H9 (cell line): ENCODE measurements around the gene TMEM202. TPM values are rescaled to one million over a fixed set of nuclear protein-coding genes. Genes with fewer than 3 reads are reported as not detected.

Experiments used
- DNase-seq: peaks from one replicate; pipeline ENCODE4 v3.0.0-alpha.2; 2017
- H2AFZ ChIP-seq: one replicate; pipeline ENCODE4 v1.6.1; 2013; ENCODE audit warnings: mild to moderate bottlenecking, low read length, control low read depth, moderate library complexity
- H2AK5ac ChIP-seq: 2 replicates; pipeline ENCODE4 v1.6.1; 2013; ENCODE audit warnings: low read length, control low read depth, mixed read lengths; ENCODE audit not compliant: insufficient read length
- H2BK120ac ChIP-seq: one replicate; pipeline ENCODE4 v1.6.1; 2013; ENCODE audit warnings: low read depth, mild to moderate bottlenecking, low read length, control low read depth, inconsistent platforms; ENCODE audit not compliant: poor library complexity, severe bottlenecking
- H2BK12ac ChIP-seq: 2 replicates; pipeline ENCODE4 v1.6.1; 2013; ENCODE audit warnings: low read length, control low read depth, mixed read lengths, low read depth; ENCODE audit not compliant: insufficient read length
- H2BK15ac ChIP-seq: 2 replicates; pipeline ENCODE4 v1.6.1; 2013; ENCODE audit warnings: low read depth, low read length, control low read depth
- H2BK20ac ChIP-seq: one replicate; pipeline ENCODE4 v1.6.1; 2013; ENCODE audit warnings: low read depth, mild to moderate bottlenecking, low read length, control low read depth, inconsistent platforms; ENCODE audit not compliant: poor library complexity, severe bottlenecking
- H2BK5ac ChIP-seq: 2 replicates; pipeline ENCODE4 v1.6.1; 2013; ENCODE audit warnings: low read length, control low read depth, mixed read lengths; ENCODE audit not compliant: insufficient read length
- H3K14ac ChIP-seq: 2 replicates; pipeline ENCODE4 v1.6.1; 2013; ENCODE audit warnings: low read length, control low read depth; ENCODE audit not compliant: insufficient read depth
- H3K18ac ChIP-seq: 2 replicates; pipeline ENCODE4 v1.6.1; 2013; ENCODE audit warnings: low read depth, mild to moderate bottlenecking, mixed read lengths, low read length, control low read depth; ENCODE audit not compliant: insufficient read length
- H3K23ac ChIP-seq: 2 replicates; pipeline ENCODE4 v1.6.1; 2013; ENCODE audit warnings: low read length, control low read depth, mixed read lengths, low read depth; ENCODE audit not compliant: insufficient read length
- H3K23me2 ChIP-seq: 2 replicates; pipeline ENCODE4 v1.6.1; 2013; ENCODE audit warnings: low read depth, mild to moderate bottlenecking, mixed read lengths, low read length, control low read depth; ENCODE audit not compliant: insufficient read length, poor library complexity, severe bottlenecking
- H3K27ac ChIP-seq: 2 replicates; pipeline ENCODE4 v1.5.1; 2013; ENCODE audit warnings: low read length, control low read depth, mixed read lengths, low read depth; ENCODE audit not compliant: insufficient read length
- H3K27me3 ChIP-seq: 2 replicates; pipeline ENCODE4 v1.6.1; 2013; ENCODE audit warnings: low read length, control low read depth, inconsistent platforms; ENCODE audit not compliant: insufficient read depth
- H3K4ac ChIP-seq: 2 replicates; pipeline ENCODE4 v1.6.1; 2013; ENCODE audit warnings: low read depth, mild to moderate bottlenecking, control low read depth, inconsistent platforms, low read length, moderate library complexity
- H3K4me1 ChIP-seq: 2 replicates; pipeline ENCODE4 v1.6.1; 2013; ENCODE audit warnings: low read length, control low read depth, inconsistent platforms; ENCODE audit not compliant: insufficient read depth
- H3K4me2 ChIP-seq: 2 replicates; pipeline ENCODE4 v1.6.1; 2013; ENCODE audit warnings: low read length, control low read depth, mixed read lengths; ENCODE audit not compliant: insufficient read length, insufficient read depth
- H3K56ac ChIP-seq: 2 replicates; pipeline ENCODE4 v1.6.1; 2013; ENCODE audit warnings: low read depth, mild to moderate bottlenecking, mixed read lengths, low read length, control low read depth; ENCODE audit not compliant: insufficient read length
- H3K79me1 ChIP-seq: 2 replicates; pipeline ENCODE4 v1.6.1; 2013; ENCODE audit warnings: low read depth, mild to moderate bottlenecking, moderate library complexity, low read length, control low read depth, inconsistent platforms; ENCODE audit not compliant: insufficient read depth, poor library complexity, severe bottlenecking
- H3K79me2 ChIP-seq: 2 replicates; pipeline ENCODE4 v1.6.1; 2013; ENCODE audit warnings: low read length, control low read depth, inconsistent platforms; ENCODE audit not compliant: insufficient read depth
- H3K9ac ChIP-seq: 2 replicates; pipeline ENCODE4 v1.6.1; 2013; ENCODE audit warnings: low read length, control low read depth, mixed read lengths; ENCODE audit not compliant: insufficient read length; ENCODE audit errors: extremely low read depth
- H3K9me3 ChIP-seq: one replicate; pipeline ENCODE4 v1.6.1; 2013; ENCODE audit warnings: low read depth, low read length, inconsistent platforms; ENCODE audit not compliant: control insufficient read depth
- H3T11ph ChIP-seq: one replicate; pipeline ENCODE4 v1.6.1; 2013; ENCODE audit warnings: mild to moderate bottlenecking, low read length, control low read depth, inconsistent platforms
- H4K20me1 ChIP-seq: one replicate; pipeline ENCODE4 v1.6.1; 2013; ENCODE audit not compliant: control insufficient read depth, insufficient read length, insufficient read depth
- H4K5ac ChIP-seq: 2 replicates; pipeline ENCODE4 v1.6.1; 2013; ENCODE audit warnings: low read depth, mild to moderate bottlenecking, mixed read lengths, low read length, control low read depth; ENCODE audit not compliant: insufficient read length
- H4K8ac ChIP-seq: replicated peaks from 2 replicates; pipeline ENCODE4 v1.6.1; 2013; ENCODE audit warnings: low read length, control low read depth, mixed read lengths, low read depth; ENCODE audit not compliant: insufficient read length
- H4K91ac ChIP-seq: 2 replicates; pipeline ENCODE4 v1.6.1; 2013; ENCODE audit warnings: low read depth, mild to moderate bottlenecking, moderate library complexity, mixed read lengths, low read length, control low read depth; ENCODE audit not compliant: insufficient read length
- H3K27ac Mint-ChIP-seq, 3 experiments: 2 replicates in 2 of 3; 3 replicates in 1 of 3; pipeline ENCODE4 v1.8.0; 2020 to 2021; ENCODE audit warnings: mixed read lengths in 3 of 3, mild to moderate bottlenecking in 1 of 3, moderate library complexity in 1 of 3
- H3K27me3 Mint-ChIP-seq: 2 replicates; pipeline ENCODE4 v1.8.0; 2021; ENCODE audit warnings: low read depth, mild to moderate bottlenecking, moderate library complexity, mixed read lengths
- H3K36me3 Mint-ChIP-seq, 3 experiments: 2 replicates in 2 of 3; 3 replicates in 1 of 3; pipeline ENCODE4 v1.8.0; 2020 to 2021; ENCODE audit warnings: low read depth in 3 of 3, mixed read lengths in 3 of 3; ENCODE audit not compliant: insufficient read depth in 1 of 3
- H3K4me1 Mint-ChIP-seq, 2 experiments: 2 replicates each; pipeline ENCODE4 v1.8.0; 2020; ENCODE audit warnings: mixed read lengths in 2 of 2
- H3K4me3 Mint-ChIP-seq, 2 experiments: 2 replicates in 1 of 2; 3 replicates in 1 of 2; pipeline ENCODE4 v1.8.0; 2020 to 2021; ENCODE audit warnings: mild to moderate bottlenecking in 2 of 2, mixed read lengths in 2 of 2, moderate library complexity in 1 of 2
- H3K9me3 Mint-ChIP-seq, 2 experiments: 2 replicates in 1 of 2; 3 replicates in 1 of 2; pipeline ENCODE4 v1.8.0; 2020; ENCODE audit warnings: mild to moderate bottlenecking in 2 of 2, mixed read lengths in 2 of 2, moderate library complexity in 1 of 2
- CTCF ChIP-seq: fragments of 200-600 bp; sonication (generic); conservative IDR thresholded peaks from 3 replicates; pipeline ENCODE4 v1.8.0; 2021; ENCODE audit warnings: antibody characterized with exemption, mild to moderate bottlenecking
- total RNA-seq: library from RNA; stranded (reverse); gene quantifications from 2 replicates; pipeline ENCODE4 v1.2.1, GENCODE V29; 2021

Gene TMEM202
- total RNA-seq, 1 experiment from 2014 or later = not detected

GRCh38 chr15:72387741-72388140, 10.4 kb upstream of the TMEM202 start:
- Histone ChIP-seq H2AK5ac (no peak overlapping the region), H3K79me2 (no peaks in the 10 kb centered on the region), H3K4me1 (no peaks in the 10 kb centered on the region), H3K4ac (no peak overlapping the region), H3K9me3 (no peaks in the 10 kb centered on the region), H2AFZ (no peak overlapping the region), H3T11ph (no peak overlapping the region), H2BK20ac (no peak overlapping the region), H2BK5ac (no peak overlapping the region), H4K91ac (no peak overlapping the region), H3K79me1 (no peaks in the 10 kb centered on the region), H2BK12ac (no peak overlapping the region), H3K14ac (no peak overlapping the region), H3K27me3 (no peaks in the 10 kb centered on the region), H3K18ac (no peak overlapping the region), H3K27ac (no peak overlapping the region), H4K5ac (no peak overlapping the region), H2BK120ac (no peak overlapping the region), H3K23ac (no peak overlapping the region), H2BK15ac (no peak overlapping the region), H3K56ac (no peak overlapping the region), H3K9ac (no peak overlapping the region), H3K23me2 (no peaks in the 10 kb centered on the region), H4K20me1 (no peaks in the 10 kb centered on the region), H4K8ac (no peak overlapping the region), H3K4me2 (no peak overlapping the region)
- H3K4me1 Mint-ChIP-seq = no peaks in the 10 kb centered on the region
- DNase-seq = no peak
- peaks cover 52% of the 10 kb centered on the region for H3K27me3 Mint-ChIP-seq
- TF ChIP-seq CTCF = no peak
- no peak overlapping the region for H3K4me3 Mint-ChIP-seq
- H3K9me3 Mint-ChIP-seq = no peaks in the 10 kb centered on the region
- H3K27ac Mint-ChIP-seq = no peak overlapping the region
- H3K36me3 Mint-ChIP-seq = no peaks in the 10 kb centered on the region
